DMS114 treated with DMSO at 0.1 percent for 48 hours (cell line): Measurements from ENCODE around the gene NET1.
"Not testable (repeated sequence)": the region's sequence is repeated elsewhere in the genome, so short reads cannot be mapped to it uniquely, and the experiment has no call there.

Experiments used
- DNase-seq: peaks from one replicate; lab custom pipeline; 2025; ENCODE audit not compliant: unreplicated experiment; lab: John Stamatoyannopoulos, UW

The NET1 gene

GRCh38 chr10:5461914-5462840 lies 49.8 kb downstream of the NET1 start:
- no peak for DNase-seq

GRCh38 chr10:5462841-5463293 lies 50.5 kb downstream of the NET1 start:
- DNase-seq, result no peak

GRCh38 chr10:5464546-5464945 lies 52.2 kb downstream of the NET1 start:
- no peak for DNase-seq

- no peak for DNase-seq
These were observed 53.7 kb downstream of the NET1 start for GRCh38 chr10:5465976-5466450.

DNA sequence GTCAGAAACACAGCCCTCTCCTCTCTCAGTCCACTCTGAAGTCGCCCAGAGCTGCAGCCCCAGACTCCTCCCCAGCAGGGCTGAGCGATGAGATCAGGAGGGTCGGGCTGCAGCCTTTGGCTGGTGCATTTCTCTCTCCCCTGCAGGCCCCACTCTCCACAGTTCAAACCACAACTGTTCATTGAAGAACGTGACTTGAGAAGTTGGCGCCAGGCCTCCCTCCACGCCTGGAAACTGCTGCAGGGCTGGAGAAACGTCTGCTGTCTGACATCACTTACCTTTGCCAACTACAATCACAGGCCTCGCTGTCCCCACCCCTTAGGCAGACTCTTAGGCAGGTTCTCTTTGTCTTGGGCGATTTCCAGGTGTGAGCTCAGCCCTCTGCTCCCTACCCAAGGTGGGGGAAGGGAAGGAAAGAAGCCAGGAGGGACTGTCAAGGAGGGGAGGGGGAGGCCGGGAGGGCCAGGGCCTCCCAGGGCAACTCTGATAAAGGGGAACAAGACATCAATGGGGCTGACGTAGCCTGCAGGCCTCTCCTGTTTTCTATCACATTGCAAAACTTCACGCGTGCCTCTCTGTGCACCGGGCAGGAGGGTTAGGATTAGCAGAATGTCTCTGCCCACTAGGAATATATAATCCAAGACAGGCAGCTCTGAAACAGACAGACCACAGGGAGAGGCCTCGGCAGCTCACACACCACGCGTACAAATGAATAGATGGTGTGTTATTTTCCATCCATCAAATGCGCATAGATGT lies 54.3 kb downstream of the NET1 start:
- no peak for DNase-seq

DNA sequence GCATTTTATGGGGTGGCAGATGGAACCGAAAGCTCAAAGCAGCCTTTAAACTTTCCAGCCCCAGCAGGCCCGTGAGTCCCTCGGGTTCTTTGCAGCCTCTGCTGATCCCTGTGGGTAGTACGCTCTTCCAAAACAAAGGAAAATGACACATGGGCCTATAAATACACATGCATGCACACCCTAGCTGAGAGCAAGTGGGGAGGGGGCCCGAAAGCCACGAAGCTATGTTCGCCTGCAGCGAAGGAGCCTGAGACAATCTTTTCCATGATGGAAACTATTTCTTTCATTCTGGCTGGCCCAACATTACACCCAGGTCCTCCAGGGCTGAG lies 54.8 kb downstream of the NET1 start:
- no peak for DNase-seq

DNA sequence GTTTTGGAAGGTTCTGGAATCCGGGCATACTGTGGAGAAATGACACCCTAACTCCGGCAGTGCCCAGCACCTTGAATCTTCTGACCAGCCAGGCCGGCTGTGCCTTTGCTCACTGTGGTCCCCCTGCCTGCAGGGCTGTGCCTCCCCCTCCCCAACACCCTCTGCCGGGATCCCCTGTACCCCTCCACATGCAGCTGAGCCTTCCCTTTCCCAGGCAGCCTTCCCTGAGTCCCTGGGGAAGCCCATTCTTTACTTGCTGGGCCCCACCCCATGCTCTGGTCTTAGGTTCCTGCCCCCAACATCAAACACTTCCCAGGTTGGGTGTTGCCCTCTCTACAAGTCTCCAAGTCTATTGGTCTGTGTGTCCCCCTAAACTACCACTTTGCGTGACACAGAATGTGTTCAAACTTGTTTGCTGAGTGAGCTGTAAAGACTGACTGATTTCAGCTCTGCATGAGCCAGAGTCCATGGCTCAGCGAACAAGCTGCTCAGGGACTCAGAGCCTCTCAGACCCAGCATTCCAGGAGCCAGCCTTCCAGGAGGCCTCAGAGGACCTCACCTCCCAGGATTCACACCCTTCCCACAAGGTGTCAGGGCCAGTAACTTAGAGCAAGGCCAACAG lies 55.4 kb downstream of the NET1 start:
- no peak for DNase-seq

DNA sequence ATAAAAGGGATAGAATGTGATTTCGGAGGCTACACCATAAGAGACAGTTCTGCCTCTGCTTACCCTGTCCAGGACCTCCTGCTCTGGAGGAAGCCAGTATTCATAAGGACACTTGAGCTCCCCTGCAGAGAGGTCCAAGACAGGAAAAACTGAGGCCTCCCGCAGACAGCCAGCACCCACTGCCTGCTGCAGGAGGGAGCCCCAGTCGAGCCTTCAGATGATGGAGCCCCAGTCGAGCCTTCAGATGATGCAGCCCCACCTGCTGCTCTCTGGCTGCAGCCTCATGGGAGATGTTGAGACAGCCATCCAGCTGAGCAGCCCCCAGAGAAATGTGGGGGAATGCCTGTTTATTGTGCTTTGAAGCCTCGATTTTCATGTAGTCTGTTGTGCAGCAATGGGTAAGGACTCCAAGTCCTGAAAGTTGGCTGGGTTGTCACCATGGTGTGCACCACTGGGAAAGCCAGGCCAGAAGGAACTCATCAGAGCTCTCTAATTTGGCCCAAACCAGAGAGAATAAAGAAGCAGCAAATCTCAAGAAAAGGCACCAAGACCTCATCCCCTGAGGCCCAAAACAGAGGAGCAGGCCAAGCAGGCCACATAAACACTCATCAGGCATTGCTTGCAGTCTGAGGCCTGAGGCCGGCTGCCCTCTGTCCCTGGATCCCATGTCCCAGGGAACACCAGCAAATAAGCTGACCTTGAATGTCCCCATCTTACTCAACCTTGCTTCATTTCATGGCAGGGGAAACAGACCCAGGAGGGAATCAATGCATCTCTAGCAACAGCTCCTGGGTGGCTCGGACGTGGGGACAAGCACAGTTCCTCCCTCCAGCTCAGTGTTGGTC lies 56.1 kb downstream of the NET1 start:
- DNase-seq, result no peak

DNA sequence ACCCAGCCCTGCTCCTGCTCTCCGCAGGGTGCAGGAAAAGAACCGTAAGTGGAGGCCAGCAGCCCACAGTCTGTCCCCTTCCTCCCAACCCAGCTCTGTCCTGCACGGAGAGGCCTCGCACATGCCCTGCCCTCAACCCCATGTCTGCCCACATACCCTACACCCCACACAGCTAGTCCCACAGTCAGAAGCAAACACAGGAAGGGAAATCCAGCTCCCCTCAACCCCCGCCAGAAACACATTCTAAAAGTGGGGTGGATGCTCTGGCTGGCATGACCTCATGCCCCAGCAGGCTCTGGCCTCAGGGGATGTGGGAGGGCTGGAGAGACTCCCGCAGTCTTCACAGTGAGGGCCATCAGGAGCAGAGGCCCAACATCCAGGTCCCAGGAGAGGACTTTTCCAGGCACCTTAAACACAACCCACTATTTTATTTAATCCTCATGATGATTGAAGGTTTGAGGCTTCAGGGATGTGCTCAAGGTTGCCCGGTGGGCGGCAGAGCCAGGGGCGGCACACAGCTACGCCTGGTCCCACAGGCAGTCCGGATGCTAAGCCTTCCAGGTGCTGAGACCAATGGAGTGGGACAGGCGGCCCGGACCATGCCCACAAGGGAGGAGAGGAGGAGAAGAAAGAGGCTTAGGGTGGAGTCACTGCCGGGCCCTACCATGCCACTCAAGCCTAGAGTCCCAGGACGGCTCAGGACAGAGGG lies 57.1 kb downstream of the NET1 start:
- DNase-seq, result no peak

GRCh38 chr10:5470062-5470751 lies 57.9 kb downstream of the NET1 start:
- DNase-seq, result no peak

GRCh38 chr10:5474642-5475041 lies 62.3 kb downstream of the NET1 start:
- not testable (repeated sequence) for DNase-seq

DNA sequence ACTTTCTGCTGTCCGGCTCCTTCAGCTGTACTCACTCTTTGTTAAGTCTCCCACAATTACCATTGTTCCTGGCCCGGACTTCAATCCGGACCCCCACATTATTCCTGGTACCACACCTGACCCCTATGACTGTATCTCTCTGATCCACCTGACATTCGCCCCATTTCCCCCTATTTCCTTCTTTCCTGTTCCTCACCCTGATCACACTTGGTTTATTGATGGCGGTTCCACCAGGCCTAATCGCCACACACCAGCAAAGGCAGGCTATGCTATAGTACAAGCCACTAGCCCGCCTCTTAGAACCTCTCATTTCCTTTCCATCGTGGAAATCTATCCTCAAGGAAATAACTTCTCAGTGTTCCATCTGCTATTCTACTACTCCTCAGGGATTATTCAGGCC lies 62.7 kb downstream of the NET1 start:
- DNase-seq, result not testable (repeated sequence)

GRCh38 chr10:5475974-5476807 lies 63.8 kb downstream of the NET1 start:
- DNase-seq, result not testable (repeated sequence)

- DNase-seq, result no peak
These were observed 64.7 kb downstream of the NET1 start for GRCh38 chr10:5476918-5477525.

DNA sequence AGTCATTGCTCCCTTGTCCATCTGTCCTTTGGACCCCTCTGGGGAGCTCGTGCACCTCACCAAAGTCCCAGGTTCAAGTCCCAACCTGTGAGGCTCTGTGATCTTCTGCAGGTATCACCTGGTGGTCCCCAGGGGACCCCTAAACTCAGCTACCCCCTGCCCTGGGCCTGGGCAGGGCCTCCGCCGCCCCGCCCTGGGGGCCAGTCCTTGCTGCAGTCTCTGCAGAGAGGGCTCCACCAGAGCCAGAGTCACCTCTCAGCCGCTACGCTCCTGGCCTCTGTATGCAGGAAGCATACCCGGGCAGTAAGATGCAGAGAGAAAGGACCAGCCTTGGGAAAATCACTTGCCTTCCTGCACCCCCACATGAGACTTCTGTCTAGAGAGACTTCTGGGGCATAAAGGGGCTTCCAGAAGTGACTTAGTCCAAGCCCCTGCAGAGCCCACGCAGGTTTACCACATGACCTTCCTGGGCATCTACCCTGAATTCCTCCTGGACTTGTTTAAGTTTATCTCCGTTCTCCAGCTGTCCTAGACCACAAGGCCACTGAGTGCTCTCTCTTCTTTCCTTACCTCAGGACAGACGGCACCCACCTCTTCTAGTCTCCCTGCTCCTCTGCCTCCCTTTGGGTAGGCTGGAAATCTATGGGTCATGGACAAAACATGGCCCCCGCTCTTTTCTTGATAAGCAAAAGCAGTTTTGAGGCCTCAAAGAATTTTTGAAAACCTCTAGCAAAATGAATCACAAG lies 65.8 kb downstream of the NET1 start:
- DNase-seq, result no peak

DNA sequence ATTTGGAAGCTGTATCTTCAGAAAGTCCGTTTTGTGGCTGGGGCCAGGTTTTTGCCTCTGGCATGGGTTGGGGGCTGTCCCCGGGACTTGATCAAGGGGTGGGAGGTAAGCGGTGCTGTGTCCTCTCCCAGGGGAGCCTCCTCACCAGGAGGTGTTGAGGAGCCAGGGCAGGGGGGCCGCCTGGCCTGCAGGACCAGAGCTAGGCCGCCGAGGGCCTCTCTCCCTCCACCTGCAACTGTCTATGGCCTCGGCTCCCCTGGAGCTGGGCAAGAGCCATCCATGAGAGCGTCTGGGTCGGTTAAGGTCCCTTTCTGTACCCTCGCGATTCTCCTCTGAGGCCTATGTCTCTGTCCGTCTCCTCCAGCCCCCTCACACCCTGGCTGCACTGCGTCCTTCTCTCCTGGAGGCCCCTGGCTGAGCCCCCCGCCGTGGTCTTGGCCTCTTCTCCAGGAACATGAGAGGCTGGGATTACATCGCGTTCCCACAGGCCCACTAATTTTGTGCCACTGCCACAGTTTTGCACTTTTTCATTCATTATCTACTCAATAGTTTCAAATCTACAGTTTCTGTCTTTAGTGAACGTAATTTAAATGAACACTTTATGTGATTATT lies 66.4 kb downstream of the NET1 start:
- DNase-seq, result no peak
